ENCODE data around the gene PPP4R2.
"Not testable (repeated sequence)": the region's sequence is repeated elsewhere in the genome, so short reads cannot be mapped to it uniquely, and the experiment has no call there.

Gene PPP4R2

DNA sequence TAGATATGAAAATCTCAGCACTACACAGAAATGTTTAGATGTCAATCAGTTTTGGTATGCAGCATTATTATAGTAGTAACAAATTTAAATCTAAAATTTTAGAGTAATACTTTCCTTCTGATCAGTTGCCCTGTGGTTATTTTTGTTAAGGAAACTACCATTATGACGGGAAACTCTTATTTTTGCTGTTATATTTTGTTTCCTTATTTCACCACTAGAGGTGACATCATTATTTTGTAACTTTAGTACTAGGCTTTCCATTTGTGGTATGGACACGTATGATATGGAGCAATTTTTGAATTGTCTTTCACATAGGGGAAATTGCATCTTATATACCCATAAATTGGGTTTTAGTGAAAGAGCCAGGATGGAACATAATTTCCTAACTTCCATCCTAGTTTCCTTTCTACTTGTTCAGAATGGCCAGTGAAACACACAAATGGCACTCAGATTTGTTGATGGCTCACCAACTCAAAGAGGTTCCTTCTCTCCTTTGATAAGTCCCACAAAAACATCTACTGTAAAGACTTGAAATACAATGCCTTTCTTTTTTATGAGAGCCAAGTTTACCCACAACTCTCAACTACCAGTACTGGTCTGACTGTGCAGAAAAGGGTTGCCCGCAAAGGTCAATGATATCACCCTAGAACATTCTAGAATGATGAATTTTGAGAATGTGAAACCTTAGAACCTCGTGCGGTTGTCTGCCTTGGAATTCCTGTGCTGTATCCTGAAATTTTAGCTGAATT, 19.4 kb upstream of the PPP4R2 start:
- no peak for DNase-seq

DNA sequence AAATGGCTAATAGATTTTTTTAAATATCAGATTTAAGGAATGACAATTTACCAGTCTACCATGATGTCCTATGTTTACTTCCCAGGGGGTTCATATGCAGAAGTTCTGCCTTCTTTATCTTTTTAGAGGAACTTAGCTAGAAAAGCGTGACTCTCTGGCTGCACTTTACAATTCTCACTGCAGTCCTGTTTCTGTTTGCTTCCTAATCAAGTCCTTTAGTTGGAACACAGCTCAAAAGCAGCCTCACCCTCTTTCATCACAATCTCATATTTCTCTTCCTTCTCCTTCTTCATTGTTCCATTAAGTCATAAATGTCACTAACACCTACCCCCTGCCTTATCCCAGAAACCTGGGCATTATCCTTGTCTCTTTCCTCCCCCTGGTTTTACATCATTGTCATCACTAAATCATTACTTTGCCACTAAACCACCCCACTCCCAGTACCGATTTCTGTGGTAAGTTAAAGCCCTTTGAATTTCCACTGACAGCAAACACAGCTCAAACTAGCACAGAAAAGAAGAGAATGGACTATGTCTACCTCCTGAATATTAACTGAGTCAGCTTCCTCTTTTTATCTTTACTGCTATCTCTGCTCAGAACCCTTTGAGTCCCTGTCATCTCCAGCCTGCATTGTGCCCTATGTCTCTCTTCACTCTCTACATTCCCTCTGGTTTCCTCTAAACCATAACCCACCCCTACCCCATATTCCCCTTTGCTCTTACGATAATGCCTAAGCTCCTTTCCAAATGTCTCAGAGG, 13.8 kb upstream of the PPP4R2 start:
- no peak for DNase-seq

DNA sequence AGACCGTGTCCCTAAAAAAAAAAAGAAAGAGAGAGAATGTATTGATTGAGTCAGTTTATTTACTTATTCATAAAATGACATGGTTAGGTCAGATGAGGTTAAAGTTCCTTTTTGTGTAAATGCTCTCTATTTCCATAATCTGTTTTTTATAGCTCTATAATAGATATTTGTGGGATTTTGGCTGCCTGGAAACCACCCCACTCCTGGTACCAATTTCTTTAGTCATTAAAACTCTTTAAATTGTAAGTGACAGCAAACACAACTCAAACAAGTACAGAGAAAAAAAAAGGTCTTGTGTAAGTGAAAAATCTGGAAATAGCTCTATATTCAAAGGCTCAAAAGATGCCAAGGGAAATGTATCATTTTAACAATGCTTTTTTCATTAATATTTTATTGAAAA, 11.0 kb upstream of the PPP4R2 start:
- DNase-seq = no peak

DNA sequence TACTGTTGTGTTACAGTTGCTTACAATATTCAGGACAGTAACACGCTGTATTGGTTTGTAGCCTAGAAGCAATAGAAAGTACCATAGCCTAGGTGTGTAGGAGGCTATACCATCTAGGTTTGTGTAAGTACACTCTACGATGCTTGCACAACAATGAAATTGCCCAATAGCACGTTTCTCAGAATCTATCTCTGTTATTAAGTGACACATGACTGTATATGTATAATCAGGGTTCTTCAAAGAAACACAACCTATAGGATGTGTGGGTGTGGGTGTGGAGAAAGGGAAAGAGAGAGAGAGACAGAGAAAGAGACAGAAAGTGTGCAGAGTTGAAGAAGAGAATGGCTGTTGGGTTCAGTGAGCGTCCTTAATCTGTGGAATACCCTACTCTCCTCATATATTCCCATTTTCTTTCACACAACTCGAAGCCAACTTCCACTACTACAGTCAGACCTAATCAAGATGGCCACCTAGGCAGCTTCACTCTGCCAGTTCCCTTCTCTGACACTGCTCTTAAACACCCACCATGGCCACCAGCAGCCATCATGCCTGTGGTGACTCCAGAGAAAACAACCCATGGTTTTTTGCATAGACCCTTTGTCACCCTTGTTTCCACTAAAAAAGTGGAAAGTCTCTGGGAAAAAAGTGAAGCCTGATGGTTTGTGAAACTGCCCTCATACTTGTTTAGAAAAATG, 5.8 kb upstream of the PPP4R2 start:
- DNase-seq = no peak

DNA sequence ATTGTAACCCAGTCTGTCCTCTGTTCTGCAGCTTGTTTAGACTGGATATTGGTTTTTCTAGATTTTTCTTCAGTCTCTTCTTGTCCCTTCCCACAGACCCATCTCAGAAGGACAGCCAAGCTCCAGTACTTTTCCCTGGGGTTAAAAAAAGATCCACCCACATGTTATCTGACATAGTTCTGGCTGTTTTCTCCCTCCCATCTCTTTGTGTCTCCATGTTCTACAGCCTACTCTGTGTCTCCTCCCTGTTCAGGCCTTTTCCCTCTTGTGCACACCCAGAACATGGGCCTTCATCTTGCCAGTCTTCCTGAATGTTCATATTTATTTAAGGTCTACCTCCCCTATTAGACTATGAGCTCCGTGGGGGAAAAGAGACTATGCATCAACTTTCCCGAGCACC, 5.1 kb upstream of the PPP4R2 start:
- DNase-seq = no peak

DNA sequence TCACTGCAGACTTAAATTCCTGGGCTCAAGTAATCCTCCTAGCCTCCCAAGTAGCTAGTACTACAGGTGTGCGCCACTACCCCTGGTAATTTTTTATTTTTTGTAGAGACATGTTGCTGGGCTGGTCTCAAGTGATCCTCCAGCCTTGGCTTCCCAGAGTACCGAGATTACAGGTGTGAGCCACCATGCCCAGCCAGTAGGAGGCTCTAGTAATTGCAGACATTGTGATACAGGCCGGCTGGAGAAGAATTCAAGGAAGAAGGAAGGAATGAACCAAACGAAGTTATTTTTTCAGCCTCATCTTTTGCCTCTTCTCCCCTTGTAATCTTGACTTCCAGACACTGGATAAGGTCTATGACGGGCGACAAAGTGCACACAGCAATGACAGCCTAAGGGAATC, 3.2 kb upstream of the PPP4R2 start:
- DNase-seq = no peak

DNA sequence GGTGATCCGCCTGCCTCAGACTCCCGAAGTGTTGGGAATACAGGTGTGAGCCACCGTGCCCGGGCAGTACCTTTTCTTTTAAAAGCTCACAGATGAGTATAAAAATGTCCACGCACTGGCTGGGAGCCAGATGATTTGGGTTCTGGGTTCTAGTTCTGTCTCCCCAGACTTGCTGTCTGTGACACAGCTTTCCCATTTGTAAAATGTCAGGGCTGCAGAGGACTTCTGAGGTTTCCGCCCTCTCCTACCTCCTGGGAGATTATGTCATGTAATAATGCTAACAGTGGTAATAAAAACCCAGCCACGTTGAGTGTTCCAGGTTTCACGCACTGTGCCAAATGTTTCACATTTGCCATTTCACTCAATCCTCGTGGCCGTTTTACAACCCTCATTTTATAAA, 1.3 kb upstream of the PPP4R2 start:
- DNase-seq = no peak

DNA sequence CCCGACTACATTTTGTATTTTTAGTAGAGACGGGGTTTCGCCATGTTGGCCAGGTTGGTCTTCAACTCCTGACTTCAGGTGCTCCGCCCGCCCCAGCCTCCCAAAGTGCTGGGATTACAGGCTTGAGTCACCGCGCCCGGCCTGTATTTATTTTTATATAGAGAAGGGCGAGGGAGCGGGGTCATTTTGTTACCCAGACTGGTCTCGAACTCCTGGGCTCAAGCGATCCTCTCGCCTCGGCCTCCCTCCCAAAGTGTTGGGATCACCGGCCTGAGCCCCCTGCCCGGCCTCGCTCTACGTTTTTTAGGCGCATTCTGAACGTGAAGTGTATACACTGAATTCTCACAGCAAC, 514 bp upstream of the PPP4R2 start:
- DNase-seq = no peak

DNA sequence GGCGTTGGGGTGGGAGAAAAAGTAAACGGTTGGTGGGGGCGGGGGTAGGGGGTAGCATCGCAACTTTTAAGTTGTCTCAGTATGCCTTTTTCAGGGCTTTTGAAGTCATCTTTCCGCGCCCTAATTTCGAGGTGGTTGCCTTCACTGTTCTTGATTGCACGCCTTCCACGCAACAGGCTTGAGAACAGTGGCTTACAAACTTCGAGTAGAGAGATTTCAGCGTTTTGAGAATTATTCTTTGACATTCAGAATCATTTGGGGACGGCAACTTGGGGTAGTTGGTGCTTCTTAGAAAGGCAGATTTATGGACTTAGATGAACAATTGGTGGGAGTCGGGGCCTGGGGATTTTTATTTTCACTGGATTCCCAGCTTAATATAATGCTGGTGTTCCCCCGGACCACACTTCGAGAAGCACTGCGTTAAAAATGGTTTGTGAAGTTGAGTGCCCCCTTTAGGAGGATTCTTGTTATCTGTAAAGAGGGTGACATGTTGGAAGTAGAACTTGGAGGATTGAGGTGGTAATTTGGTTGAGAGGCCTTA, 880 bp downstream of the PPP4R2 start:
- DNase-seq = no peak

DNA sequence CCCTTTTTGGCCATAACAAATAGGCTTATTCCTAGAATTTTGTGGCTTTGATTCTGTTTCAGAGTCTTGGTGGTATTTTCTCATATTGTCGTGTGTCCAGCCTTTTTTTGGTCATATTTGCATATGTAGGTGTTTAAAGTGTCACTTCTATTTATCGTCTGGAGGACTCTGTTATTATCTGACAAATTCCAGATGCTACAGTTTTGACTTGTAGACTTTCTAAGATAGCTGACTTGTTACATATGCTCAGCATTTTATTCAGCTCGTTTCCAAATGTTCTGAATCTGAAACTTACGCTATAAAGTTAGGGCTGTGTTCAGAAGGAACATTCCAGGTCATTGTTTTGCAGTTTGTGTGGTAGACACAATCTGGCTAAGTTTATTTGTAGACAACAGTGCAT, 1.9 kb downstream of the PPP4R2 start:
- DNase-seq = no peak

DNA sequence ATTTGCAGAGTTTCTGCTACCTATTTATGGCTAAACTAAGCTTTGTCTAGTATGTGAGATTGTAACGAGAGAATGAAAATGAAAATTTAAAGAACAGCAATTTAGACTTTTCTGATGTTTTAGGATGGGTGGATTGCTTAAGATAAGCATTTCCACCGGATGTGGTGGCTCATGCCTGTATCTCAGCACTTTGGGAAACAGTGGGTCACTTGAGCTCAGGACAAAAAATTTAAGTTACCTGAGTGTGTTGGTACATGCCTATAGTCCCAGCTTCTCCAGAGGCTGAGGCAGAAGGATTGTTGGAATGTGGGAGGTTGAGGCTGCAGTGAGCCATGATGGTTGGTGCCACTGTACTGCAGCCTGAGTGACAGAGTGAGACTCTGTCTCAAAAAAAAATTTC, 3.3 kb downstream of the PPP4R2 start:
- DNase-seq = no peak

DNA sequence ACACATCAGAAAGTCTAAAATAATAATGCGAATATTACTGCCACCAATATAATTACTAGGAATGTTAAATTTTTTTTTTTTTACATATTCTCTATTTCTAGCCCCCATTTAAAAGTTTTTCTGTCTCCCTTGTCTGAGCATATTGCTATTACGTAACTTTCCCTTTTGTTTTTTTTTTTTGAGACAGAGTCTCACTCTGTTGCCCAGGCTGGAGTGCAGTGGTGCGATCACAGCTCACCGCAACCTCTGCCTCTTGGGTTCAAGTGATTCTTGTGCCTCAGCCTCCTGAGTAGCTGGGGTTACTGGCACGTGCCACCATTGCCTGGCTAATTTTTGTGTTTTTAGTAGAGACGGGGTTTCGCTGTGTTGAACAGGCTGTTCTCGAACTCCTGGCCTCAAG, 6.4 kb downstream of the PPP4R2 start:
- DNase-seq = not testable (repeated sequence)

DNA sequence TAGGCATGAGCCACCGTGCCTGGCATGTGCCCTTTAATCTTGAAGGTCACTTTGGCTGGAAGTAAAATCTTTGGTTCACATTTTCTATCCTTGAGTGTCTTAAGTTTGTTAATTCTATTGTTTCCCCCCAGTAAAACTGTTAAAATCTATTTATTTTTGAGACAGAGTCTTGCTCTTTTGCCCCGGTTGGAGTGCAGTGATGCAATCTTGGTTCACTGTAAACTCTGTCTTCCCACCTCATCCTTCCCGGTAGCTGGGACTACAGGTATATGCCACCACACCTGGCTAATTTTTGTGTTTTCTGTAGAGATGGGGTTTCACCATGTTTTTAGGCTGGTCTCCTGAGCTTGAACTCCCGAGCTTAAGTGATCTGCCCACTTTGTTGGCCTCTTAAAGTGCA, 7.7 kb downstream of the PPP4R2 start:
- no peak for DNase-seq

DNA sequence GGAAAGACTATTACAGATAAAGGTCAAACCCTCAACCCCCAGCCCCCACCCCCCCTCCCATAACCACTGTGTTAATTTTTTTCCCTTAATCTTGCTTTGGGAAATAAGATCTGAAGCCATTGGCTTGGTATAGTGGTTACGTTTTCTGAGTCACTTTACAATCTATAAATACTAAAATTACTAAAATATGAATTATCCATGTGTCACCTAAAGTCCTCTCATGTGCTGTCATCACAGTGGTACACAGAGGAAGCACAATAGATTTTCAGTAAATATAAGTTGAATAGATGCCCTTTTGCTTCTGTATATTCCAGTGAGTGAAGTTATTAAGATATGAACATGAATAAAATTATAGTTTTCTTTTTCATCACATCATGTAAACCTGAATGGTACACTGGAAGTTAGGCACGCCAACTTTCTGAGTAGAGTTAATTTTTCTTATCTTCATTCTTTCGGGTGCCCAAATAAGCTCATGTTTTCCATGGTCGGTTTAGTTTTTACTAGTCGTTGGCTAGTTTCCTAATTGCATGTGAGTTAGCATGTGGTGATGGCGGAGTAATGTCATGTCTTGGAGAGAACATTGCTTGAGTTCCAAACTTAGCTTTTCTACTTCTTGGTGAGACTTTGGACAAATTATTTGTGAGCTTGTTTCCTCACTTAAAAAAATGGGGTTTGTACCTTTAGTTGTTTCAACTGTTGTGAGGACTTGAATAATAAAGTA, 11.5 kb downstream of the PPP4R2 start:
- DNase-seq = no peak

DNA sequence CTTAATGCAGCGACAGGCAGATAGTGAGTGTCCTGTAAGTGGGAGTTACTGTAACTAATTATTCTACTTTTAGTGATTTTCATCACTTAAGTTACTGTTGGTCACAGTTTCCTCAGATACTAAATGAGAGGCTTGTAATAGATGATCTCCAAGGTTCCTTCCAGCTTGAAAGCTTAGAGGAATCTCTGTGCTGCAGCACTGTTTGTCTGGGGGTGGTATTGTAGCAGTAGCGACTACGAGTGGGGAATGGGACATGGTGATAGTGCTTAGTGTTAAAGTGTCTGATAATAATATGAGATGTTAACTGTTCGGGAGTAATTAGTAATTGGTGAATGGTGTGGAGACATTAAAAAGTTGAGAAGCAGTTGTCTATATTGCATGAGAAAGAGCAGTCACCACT, 12.4 kb downstream of the PPP4R2 start:
- DNase-seq = no peak

DNA sequence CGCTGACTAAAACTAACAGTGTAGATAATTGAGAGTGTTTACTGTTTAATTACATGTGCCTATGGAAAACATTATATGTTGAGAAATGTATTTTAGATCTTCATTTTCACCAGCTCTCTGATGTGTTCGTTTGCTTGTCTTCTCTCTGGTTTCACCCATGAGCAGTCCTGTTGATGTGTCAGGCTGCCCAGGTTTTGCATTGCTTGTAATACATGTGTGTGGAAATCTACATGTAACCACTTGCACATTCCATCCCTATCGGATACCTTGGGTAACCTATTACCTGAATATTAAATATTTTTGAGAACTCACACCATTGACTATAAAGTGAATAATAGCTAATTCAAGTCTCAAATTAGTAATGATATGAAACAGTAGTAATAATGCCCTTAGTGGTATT, 13.1 kb downstream of the PPP4R2 start:
- no peak for DNase-seq

DNA sequence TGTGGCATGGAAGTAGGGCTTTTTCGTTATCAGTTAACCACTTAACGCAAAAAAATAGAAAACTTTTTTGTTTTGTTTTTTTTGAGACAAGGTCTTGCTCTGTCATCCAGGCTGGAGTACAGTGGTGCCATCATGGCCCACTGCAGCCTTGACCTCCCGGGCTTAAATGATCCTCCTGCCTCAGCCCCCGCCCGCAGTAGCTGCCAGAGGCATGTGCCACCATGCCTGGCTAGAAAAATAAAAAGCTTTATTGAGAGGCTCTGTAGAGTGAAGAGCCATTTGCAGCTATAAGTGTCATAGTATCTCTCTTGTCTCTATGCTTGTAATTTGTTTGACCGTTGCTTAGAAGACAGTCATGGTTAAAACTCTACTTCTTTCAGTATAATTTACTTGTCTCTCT, 13.5 kb downstream of the PPP4R2 start:
- DNase-seq = no peak

DNA sequence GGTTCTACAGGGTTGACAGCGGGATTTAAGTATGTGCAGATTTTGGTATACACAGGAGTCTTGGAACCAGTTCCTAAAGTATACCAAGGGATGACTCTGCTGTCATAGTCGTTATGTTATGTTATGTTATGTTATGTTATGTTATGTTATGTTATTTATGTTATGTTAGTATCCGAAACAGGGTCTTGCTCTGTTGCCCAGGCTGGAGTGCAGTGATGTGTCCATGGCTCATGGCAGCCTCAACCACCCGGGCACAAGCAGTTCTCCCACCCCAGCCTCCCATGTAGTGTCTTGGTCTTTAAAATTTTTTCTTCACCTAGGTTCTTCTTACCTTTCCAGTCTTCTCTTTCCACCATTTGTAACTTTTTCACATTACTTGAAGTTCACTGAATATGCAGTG, 21.7 kb downstream of the PPP4R2 start:
- no peak for DNase-seq

DNA sequence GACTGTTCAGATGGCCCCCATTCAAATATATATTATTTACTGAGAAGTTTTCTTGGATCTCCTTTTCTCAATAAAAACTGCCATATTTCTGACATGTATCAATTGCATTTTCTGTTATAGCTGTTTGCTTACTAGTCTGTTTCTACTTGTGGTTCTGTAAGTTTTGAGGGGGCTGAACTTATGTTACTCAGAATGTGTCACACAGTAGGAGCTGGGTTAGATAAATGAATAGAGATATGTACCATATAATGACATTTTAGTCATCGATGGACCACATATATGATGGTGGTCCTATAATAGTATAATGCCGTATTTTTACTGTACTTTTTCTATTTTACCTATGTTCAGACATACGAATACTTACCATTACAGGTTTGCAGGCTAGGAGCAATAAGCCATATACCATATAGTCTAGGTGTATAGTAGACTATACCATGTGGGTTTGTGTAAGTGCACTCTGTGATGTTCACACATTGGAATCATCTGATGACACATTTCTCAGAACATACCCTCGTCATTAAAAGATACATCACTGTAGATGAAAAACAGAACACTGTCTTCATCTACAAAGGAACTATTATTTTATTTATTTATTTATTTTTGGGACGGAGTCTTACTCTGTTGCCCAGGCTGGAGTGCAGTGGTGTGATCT, 22.3 kb downstream of the PPP4R2 start:
- no peak for DNase-seq

DNA sequence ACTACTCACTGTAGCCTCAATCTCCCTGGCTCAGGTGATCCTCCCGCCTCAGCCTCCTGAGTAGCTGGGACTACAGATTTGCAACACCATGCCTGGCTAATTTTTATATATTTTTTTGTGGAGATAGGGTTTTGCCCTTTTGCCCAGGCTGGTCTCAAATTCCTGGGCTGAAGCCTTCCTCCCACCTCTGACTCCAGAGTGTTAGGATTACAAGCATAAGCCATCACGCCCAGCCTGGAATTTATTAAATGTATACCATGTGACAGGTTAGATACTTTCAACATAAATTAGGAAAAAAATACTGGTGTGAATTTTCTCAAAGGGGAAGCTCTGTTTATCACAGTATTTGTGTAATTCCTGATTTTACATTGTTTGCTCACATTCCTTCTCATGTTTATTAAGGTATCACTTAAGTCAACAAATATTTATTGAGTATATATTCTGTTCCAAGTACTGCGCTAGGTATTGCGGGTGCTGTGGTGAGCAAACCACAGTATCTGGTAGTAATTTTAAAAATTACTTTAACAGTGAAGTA, 24.8 kb downstream of the PPP4R2 start:
- DNase-seq = no peak

DNA sequence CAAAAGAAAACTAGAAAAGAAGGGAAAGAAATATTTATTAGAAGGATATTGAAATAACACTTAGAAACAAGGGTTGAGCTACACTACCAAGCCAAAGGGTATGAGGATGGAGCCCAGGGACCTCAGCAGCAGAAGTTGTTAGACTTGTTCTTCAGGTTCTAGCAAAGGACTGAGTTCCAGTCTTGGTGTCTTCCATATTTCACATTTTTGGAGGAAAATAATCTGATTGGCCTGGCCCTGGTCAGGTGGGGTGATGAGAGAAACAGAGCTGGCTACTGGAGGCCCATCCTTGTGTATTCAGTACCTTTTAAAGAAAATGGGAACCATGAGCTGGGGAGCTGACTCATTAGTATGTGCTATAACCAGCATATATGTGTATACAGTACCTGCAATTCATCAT, 28.2 kb downstream of the PPP4R2 start:
- no peak for DNase-seq

DNA sequence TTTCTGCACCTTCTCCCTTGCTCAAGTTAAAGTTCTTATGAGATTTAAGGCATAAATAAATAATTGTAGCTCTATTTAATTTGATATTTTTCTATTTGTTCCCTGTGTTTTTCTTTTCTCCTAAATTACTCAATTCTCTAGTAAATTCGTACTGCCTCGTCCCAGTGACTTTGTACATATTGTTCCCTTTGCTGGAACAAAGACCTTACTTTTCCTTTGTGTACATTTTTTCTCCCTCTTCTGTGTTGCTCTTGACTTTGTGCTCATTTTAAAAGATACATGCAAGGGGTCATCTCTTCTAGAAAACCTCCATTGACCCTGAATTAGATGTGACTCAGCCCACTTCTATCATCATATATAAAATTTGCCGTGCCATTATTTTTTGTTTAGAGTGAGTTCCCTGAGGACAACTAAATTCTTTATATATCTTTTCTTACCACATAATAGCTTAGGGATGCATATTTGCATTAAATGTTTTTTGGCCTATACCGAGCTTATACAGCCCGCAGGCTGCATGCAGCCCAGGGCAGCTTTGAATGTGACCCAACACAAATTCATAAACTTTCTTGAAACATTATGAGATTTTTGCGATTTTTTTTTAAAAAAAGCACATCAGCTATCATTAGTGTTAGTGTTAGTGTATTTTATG, 29.6 kb downstream of the PPP4R2 start:
- no peak for DNase-seq
